SK-N-DZ (cell line): ENCODE measurements around the gene COL9A2. TPM values are rescaled to one million over a fixed set of nuclear protein-coding genes. Genes with fewer than 3 reads are reported as not detected.
"Not testable (repeated sequence)": the region's sequence is repeated elsewhere in the genome, so short reads cannot be mapped to it uniquely, and the experiment has no call there.

Source experiments
- DNase-seq: peaks from one replicate; pipeline ENCODE4 v3.0.0-alpha.2; 2015; ENCODE audit warnings: low spot score
- polyA plus RNA-seq, 2 experiments: library from polyadenylated mRNA; depleted of rRNA; stranded (reverse); fragments of >200 nt; gene quantifications; 2 replicates each; pipeline ENCODE4 v1.2.3, GENCODE V29; 2014

COL9A2 gene
- polyA plus RNA-seq (2014; cell fraction: cytosol; rRNA removed), result 7.9 and 12.1 TPM in 2 replicates
- polyA plus RNA-seq (2014; cell fraction: nucleus; rRNA removed), result 125 and 126 TPM in 2 replicates

- peak; percentile 41 for DNase-seq
These were observed at the start of gene COL9A2 for GRCh38 chr1:40316595-40317393. Gene COL9A2, minus strand, starts transcription at chr1:40317286. Its CDS starts 89 bp downstream, at chr1:40317197.

GRCh38 chr1:40363721-40364120, 46.6 kb upstream of the COL9A2 start:
- DNase-seq, result no peak

GRCh38 chr1:40362699-40363098, 45.6 kb upstream of the COL9A2 start:
- DNase-seq, result no peak

GRCh38 chr1:40362199-40362598, 45.1 kb upstream of the COL9A2 start:
- no peak for DNase-seq

GRCh38 chr1:40361637-40362036, 44.6 kb upstream of the COL9A2 start:
- no peak for DNase-seq

GRCh38 chr1:40361201-40361600, 44.1 kb upstream of the COL9A2 start:
- DNase-seq, result no peak

GRCh38 chr1:40360631-40361030, 43.5 kb upstream of the COL9A2 start:
- DNase-seq, result no peak

GRCh38 chr1:40357625-40358024, 40.5 kb upstream of the COL9A2 start:
- DNase-seq, result no peak

- DNase-seq, result no peak
These were observed 36.0 kb upstream of the COL9A2 start for GRCh38 chr1:40353082-40353481.

- DNase-seq, result no peak
These were observed 35.0 kb upstream of the COL9A2 start for GRCh38 chr1:40352126-40352525.

- DNase-seq, result no peak
These were observed 34.0 kb upstream of the COL9A2 start for GRCh38 chr1:40351124-40351523.

- DNase-seq, result no peak
These were observed 33.3 kb upstream of the COL9A2 start for GRCh38 chr1:40350391-40350790.

GRCh38 chr1:40344597-40344996, 27.5 kb upstream of the COL9A2 start:
- DNase-seq, result no peak

- not testable (repeated sequence) for DNase-seq
These were observed 25.3 kb upstream of the COL9A2 start for GRCh38 chr1:40342381-40342717.

- no peak for DNase-seq
These were observed 24.6 kb upstream of the COL9A2 start for GRCh38 chr1:40341491-40342380.

- DNase-seq, result no peak
These were observed 22.6 kb upstream of the COL9A2 start for GRCh38 chr1:40339420-40340323.

- DNase-seq, result peak; percentile 81
These were observed 21.8 kb upstream of the COL9A2 start for GRCh38 chr1:40338745-40339419.

GRCh38 chr1:40337443-40337842, 20.4 kb upstream of the COL9A2 start:
- no peak for DNase-seq

GRCh38 chr1:40332695-40333094, 15.6 kb upstream of the COL9A2 start:
- no peak for DNase-seq

GRCh38 chr1:40331403-40331802, 14.3 kb upstream of the COL9A2 start:
- not testable (repeated sequence) for DNase-seq
